Measurements from ENCODE around the gene P2RY2. TPM values are rescaled to one million over a fixed set of nuclear protein-coding genes. Genes with fewer than 3 reads are reported as not detected.
A peak's percentile ranks its signal among the peaks of the same experiment; 100 is the strongest.

P2RY2 gene
- total and polyA plus RNA-seq, 10 of the 15 experiments (the other 5 are each of a cell fraction or from before 2014, with no cell fraction given): 0.03 to 0.23 (median 0.17) TPM; not detected in 7

GRCh38 chr11:73189315-73189714 is 28.8 kb upstream of the P2RY2 start (continued):
- TF ChIP-seq RELB (IDR thresholded peaks at IDR 0.05; ENCODE audit: low read depth) (peak; percentile 60; the same call in 1 of the 2 replicates), SKIL (IDR thresholded peaks at IDR 0.05; ENCODE audit: low read depth, poor library complexity, severe bottlenecking) (peak; percentile 67), ZNF687 (IDR thresholded peaks at IDR 0.05) (peak; percentile 77), ZNF217 (IDR thresholded peaks at IDR 0.05) (no peak), SMAD1 (IDR thresholded peaks at IDR 0.05; ENCODE audit: low read depth, partially characterized antibody) (no peak), NFYA (IDR thresholded peaks at IDR 0.05; ENCODE audit: borderline replicate concordance, low read depth, low read length) (no peak), JUNB (IDR thresholded peaks at IDR 0.05) (no peak), HDAC6 (IDR thresholded peaks at IDR 0.05; ENCODE audit: unreplicated experiment) (no peak), TCF12 (IDR thresholded peaks at IDR 0.05; ENCODE audit: low read depth, low read length) (peak; percentile 67), PAX8 (IDR thresholded peaks at IDR 0.05) (no peak), DPF2 (IDR thresholded peaks at IDR 0.05) (peak; percentile 87; the same call in 1 of the 2 replicates), ZBTB4 (CRISPR knock-in tag; IDR thresholded peaks at IDR 0.05) (no peak), CHD2 (IDR thresholded peaks at IDR 0.05; ENCODE audit: borderline replicate concordance, low read depth, low read length) (peak; percentile 80; the same call in 1 of the 2 replicates), BMI1 (IDR thresholded peaks at IDR 0.05; ENCODE audit: borderline replicate concordance) (no peak), ZNF622 (IDR thresholded peaks at IDR 0.05) (no peak), REST (IDR thresholded peaks at IDR 0.05; ENCODE audit: low read depth, low read length) (no peak)

Data from GM12878 (cell line).